Stimulated activated CD4-positive, alpha-beta T cell treated with anti-CD3 and anti-CD28 coated beads, Interleukin-4, amount 100 ng/mL, for 1 hour (primary cell): ENCODE measurements around the gene ATP8A1.
"Not testable (repeated sequence)": the region's sequence is repeated elsewhere in the genome, so short reads cannot be mapped to it uniquely, and the experiment has no call there.

Experiments used
- DNase-seq: peaks from one replicate; pipeline ENCODE4 v3.0.0-alpha.2; 2020

Gene ATP8A1

GRCh38 chr4:42396752-42397634 is 259.9 kb downstream of the ATP8A1 start, which contains the start of gene SHISA3:
Gene SHISA3 (plus strand): TSS chr4:42397488. CDS start chr4:42398057, 569 bp downstream.
- DNase-seq, result no peak

GRCh38 chr4:42396361-42396751 is 260.5 kb downstream of the ATP8A1 start:
- DNase-seq, result no peak

- no peak for DNase-seq
These were observed 261.3 kb downstream of the ATP8A1 start for GRCh38 chr4:42395595-42395994.

GRCh38 chr4:42392436-42392835 is 264.5 kb downstream of the ATP8A1 start:
- DNase-seq, result no peak

- DNase-seq, result no peak
These were observed 264.9 kb downstream of the ATP8A1 start for GRCh38 chr4:42391981-42392380.

- DNase-seq, result no peak
These were observed 265.6 kb downstream of the ATP8A1 start for GRCh38 chr4:42391355-42391664.

- no peak for DNase-seq
These were observed 266.1 kb downstream of the ATP8A1 start for GRCh38 chr4:42390622-42391354.

- DNase-seq, result no peak
These were observed 271.4 kb downstream of the ATP8A1 start for GRCh38 chr4:42385516-42385915.

GRCh38 chr4:42381666-42382065 is 275.2 kb downstream of the ATP8A1 start:
- DNase-seq, result no peak

GRCh38 chr4:42377497-42377896 is 279.4 kb downstream of the ATP8A1 start:
- no peak for DNase-seq

GRCh38 chr4:42372303-42372702 is 284.6 kb downstream of the ATP8A1 start:
- not testable (repeated sequence) for DNase-seq

- no peak for DNase-seq
These were observed 285.3 kb downstream of the ATP8A1 start for GRCh38 chr4:42371305-42372252.

GRCh38 chr4:42369489-42369888 is 287.4 kb downstream of the ATP8A1 start:
- DNase-seq, result no peak

- no peak for DNase-seq
These were observed 289.9 kb downstream of the ATP8A1 start for GRCh38 chr4:42366959-42367358.

- no peak for DNase-seq
These were observed 292.4 kb downstream of the ATP8A1 start for GRCh38 chr4:42364266-42365053.

GRCh38 chr4:42363614-42364013 is 293.3 kb downstream of the ATP8A1 start:
- DNase-seq, result no peak

- no peak for DNase-seq
These were observed 294.3 kb downstream of the ATP8A1 start for GRCh38 chr4:42362591-42362990.

GRCh38 chr4:42361456-42361855 is 295.4 kb downstream of the ATP8A1 start:
- no peak for DNase-seq

- DNase-seq, result no peak
These were observed 296.6 kb downstream of the ATP8A1 start for GRCh38 chr4:42360256-42360669.

- no peak for DNase-seq
These were observed 297.2 kb downstream of the ATP8A1 start for GRCh38 chr4:42359711-42360110.
